Activated naive CD4-positive, alpha-beta T cell treated with Interleukin-2 at 50 U/mL for 16 hours (primary cell): ENCODE results near the gene ZNF536.
"Not testable (repeated sequence)": the region's sequence is repeated elsewhere in the genome, so short reads cannot be mapped to it uniquely, and the experiment has no call there.

Source experiments
- DNase-seq: peaks from one replicate; pipeline ENCODE4 v3.0.0-alpha.2; 2020

The ZNF536 gene

DNA sequence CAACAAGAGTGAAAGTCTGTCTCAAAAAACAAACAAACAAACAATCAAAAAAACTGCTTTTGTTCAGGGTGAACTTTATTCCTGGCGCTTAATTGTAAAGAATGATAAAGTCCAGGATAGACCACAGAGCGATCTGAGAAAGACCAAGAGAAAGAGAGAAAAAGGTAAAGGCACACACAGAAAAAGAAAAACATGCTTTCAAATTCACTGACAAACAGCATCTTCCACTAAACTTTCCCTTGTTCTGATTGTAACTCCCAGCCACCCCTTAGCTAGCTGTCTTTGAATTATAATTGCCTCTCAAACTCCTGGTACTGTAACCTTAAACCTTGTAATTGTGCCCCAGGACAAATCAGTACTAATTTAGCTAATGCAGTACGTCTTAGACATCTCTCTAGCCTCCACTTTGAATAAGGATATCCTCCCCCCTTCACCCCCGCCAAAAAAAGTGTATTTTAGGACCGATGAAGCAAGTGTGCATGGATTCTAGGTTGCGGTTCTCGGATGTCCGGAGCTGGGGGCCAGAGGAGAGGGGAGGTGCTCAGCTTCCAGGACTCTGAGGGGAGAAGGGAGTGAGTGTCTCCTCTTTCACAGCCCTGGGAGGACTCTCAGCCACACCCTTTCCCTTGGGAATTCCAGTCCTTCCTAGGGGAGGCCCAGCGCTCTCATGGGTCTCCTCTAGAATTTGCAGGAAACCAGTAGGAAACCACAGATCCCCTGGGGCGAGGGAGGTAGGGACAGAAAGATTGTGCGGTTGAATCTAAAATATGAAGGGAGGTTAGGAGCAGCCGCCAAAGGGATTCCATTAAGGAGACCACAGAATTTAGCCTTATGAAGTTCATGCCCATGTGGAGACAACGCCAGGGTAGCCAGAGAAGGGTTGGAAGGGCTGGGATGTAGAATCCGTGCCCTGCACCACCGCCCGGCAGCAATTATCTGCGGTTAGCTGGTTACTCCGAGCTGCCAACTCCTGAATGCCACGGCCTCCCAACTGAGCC is 19.7 kb downstream of the ZNF536 start:
- DNase-seq = no peak

DNA sequence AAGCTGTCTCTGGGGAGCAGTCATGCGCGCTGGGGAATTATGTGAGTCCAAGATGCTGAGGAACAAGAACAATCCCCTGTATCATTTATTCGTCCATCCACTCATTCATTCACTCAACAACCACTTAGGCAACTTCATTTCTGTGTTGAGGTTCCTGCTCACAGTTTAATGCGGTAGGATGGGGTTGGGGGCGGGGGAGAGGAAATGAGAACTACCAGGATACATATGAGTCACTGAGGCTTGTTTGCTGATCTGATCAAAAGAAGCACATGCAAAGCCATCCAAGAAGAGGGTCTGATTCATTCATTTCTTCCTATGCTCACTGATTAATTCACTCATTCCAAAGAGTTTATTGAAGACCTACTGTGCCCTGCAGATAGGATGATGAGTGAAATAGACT is 20.9 kb downstream of the ZNF536 start:
- DNase-seq = no peak

DNA sequence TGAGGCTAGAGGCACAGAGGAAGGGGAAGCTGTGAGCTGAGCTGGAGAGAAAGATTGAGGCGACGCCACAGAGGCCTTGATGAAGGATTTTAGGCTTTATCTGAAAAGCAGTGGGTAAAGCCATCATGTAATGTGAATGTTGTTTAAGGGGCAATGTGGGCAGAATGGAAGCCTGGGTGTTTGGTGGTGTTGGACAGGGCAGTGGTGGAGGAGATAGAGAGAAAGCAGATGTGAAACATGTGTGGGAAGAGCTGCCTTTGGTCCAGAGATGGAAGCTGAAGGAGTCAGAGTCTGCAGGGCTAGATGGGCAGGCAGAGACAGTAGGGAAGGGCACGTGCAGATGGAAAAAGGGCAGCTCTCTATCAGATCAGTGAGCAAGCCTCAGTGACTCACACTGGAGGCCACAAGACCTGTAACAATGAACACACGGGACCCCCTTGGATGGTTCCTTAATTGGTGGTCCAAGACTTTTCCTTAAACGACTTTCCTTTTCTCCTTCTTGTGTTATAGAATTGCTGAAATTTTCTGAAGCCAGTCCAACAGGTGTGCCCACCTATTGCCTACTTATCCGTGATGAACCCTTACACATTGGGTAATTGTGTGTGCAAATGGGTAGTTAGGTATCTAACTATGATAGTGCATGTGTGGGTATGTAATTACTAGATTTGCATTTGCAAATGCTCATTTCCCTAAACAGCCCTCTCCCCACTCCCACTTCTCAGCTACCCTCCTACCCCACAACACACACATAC is 21.7 kb downstream of the ZNF536 start:
- DNase-seq = no peak

DNA sequence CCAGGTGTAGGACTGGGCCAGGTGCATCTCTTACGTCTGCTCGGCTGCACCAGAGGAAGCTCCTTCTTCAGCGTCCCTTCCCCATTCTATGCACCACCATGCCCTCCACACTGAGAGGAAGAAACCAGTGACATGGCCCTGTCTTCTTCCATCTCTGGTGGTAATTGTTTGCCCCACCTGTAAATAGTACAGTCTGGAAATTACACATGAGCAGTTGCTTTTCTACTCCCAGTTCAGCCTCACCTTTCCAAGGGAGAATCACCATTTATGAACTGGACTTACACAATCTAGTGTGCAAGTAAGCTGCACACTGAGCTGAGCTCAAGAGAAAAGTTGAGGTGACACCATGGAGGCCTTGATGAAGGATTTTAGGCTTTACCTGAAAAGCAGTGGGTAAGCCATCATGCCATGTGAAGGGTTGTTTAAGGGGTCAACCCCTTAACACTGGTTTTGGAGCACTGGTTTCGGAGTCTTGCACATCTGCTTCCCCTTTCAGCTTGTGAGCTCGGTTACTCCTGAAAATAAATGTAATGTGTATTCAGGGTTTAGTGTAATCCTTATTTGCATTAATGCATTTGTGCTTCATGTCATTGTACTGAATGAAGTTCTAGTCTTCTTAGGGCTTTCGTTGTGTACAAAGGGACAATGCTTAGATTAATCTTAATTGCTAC is 22.4 kb downstream of the ZNF536 start:
- DNase-seq = no peak

DNA sequence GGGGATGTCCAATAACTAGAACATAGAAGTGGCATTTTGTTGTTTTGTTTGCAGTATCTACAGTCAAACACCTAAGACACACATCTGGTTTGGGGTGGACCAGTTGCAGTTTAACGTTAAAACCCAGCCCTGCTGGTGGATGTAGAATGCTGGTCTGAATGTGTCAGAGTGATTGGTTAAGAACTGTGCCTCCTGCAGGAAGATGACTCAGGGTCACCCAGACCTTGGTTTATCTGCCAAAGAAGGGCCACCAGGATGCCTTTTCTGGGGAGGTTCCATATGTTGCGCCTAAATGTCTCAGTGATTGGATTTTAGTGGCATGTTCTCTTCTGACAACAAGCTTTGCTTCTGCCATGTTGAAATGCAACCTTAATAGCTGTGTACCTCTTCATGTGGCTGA is 23.1 kb downstream of the ZNF536 start:
- DNase-seq = no peak

DNA sequence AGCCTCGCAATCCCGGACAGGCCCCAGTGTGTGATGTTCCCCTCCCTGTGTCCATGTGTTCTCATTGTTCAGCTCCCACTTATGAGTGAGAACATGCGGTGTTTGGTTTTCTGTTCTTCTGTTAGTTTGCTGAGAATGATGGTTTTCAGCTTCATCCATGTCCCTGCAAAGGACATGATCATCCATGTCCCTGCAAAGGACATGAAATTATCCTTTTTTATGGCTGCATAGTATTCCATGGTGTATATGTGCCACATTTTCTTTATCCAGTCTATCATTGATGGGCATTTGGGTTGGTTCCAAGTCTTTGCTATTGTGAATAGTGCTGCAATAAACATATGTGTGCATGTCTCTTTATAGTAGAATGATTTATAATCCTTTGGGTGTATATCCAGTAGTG is 26.4 kb downstream of the ZNF536 start:
- DNase-seq = not testable (repeated sequence)

DNA sequence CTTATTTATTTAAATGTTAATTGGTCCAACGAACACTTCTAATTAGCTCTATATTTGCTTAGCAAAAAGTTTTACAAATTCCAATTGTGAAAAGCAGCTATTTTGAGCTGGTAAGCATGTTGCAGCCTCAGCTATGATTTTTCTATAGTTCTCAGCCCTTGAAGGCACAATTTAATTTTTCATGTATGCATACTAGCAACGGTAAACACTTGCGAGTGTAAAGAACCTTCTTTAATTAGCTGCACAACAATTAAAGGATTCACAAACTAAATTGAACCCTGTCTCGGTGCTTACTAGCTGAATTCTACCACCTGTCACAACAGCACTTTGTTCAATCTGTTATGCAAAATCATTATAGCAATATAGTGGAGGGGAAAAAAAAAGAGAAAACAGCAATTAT is 29.8 kb downstream of the ZNF536 start:
- no peak for DNase-seq

DNA sequence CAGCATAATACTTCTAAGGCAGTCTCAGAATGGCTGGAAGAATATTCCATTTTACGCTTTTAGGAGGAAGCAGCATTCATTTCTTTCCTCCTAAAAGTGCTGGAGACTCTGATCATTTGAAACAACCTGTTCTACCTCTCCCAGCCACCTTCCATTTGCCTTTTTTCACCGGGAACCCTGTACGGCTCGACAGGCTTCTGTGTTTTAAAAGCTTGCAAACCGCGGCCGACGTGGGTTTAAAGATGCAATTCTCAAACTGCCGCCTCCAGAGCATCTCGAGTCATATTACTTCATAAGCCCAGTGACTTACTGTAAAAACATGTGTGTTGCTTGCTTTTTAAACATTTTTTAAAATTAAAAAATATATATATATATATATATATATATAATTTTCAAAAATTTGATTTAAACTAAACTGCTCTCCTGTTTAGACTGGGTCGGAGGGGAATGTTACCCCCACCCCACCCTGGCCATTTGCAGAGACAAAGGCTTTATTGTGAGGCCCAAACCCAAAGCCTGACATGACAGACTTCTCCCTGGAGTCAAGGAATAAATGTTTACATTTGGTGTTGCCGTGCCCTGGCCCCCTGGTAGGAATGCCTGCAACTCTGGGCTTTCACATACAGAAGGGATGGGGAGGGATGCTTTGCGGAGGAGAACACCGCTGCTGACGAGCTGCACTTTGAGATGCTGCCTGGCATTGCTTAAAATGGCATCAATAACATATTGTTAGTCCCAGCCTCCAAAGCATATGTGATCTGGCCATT is 30.4 kb downstream of the ZNF536 start:
- DNase-seq = no peak

DNA sequence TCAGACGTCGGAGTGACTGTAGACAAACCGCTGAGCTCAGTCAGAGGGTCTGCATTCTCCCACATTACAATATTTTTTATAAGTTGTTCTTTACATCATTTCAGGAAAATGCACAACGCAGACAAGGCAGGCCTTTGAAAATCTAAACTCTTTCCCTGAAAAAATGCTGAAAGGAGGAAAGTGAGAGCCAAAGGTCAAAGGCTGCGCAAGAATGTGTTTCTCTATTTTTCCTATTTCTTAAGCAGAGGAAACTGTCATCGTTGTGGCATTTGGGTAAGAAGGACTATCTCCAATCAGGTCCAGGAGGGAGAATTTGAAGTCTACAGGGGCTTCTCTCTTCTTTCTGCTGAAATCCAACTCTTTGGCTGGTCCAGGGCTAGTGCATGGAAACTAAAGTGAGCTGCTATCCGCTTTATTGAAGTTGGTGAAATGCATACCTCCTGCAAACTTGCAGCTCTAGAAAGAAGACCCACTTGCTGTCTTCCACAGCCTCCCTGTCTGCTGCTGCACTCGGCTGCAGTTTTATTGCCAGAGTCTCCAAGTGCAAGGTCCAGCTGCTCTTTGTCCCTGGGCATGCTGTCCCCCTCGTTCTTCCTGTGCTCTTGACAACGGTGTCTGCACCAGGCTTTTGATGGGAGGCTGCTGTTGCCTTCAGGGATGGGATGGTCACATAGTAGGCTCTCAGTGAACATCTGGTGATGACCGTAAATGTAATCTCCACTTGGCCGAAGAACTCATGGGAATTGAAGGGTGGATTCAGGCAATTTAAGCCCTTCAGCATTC is 31.2 kb downstream of the ZNF536 start:
- no peak for DNase-seq

DNA sequence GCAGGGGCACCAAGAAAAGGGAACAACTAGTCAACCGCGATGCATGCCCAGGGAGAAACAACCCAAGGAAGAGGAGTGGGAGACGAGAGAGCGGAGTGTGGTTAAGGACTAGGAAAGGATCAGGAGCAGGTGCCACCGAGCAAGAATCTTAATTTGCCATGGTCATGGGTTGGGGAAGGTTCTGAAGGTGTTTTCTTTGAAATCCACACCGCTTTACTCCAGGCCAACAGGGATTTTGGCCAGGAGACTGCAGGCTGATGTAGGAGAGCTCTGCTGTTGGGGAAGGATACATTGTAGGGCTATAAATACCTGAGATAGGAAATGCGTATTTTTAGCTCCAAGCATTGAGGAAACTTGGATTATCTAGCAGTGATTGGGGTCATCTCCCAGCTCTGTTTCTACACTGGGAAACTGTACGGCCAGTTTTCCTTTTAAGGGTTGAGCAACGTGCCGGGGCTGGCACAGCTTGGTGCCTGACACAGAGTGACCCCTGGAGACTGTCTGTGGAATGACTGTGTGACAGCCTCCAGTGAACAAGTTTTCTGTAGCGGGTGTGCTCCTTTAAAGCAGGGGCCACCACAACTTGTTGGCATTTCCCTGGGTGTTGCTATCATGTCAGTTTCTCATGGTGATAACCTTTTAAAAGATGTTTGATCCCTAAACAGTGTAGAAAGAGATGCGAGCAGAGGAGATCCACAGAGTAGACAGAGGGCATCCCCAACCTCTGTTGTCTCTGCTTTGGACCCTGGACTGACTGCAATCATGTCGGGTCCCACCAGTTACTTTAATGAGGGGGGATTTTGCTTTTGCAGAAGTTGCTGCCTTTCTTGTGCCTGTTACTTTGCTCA is 34.3 kb downstream of the ZNF536 start:
- no peak for DNase-seq

DNA sequence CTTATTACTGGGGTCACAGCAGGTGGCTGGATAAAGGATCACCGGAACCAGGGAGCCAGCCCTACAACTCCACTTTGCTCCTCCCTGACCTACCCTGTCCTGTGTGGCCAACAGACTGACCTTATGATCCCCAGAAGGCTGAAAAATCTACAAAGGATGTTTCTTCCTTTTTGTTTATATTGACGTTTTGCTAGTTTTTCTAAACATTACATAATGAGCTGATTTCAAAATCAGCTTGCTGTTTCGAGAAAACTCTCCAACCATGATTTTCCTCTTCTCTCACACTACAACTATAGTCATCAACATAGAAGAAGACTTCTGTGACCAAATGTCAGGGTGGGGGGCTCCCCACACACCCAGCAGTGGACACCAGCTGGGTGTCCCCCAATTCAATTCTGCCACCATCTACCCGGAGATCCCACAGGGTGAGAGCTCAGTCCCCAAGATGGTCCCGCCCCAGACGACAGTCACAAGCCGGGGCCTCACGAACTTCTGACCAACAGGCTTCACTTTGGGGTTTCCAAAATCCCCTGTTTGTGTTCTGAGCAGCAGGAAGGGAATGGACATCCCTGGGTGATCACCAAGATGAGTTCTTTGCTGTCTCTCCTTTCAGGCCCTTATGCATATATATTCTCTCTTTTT is 35.0 kb downstream of the ZNF536 start:
- DNase-seq = no peak

DNA sequence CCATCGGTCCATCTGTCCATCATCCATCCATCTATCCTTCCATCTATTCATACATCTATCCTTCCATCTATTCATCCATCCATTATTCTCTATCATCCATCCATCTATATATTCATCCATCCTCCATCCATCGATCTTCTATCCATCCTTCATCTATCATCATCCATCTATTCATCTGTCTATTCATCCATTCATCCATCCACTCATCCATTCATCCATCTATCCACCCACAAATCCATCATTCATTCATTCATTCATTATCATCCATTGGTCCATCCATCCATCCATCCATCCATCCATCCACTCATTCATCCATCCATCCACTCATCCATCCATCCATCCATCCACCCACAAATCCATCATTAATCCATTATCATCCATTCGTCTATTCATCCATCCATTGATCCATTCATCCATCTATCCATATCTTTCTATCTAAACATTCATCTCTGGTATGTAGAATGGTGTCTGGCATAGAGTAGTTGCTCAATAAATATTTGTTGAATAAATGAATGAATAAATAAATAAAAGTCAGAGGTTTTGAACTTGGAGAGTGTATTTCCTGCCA is 36.6 kb downstream of the ZNF536 start:
- DNase-seq = no peak

DNA sequence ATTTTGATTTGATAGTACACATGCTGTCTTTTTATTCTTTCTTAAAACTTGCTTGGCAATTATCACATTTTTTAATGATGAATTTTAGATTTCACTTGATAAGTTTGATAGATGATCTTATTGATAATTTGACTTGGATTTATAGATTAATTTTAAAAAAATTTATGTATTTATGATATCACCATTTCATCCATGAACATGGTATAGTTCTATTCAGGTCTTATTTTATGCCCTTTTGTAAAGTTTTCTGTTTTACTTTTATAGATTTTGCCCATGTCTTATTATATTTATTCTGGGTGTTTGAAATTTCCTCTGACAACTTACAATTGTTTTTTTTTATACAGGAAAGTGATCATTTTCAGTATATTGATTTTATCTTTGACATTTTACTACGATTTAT is 39.5 kb downstream of the ZNF536 start:
- DNase-seq = no peak

DNA sequence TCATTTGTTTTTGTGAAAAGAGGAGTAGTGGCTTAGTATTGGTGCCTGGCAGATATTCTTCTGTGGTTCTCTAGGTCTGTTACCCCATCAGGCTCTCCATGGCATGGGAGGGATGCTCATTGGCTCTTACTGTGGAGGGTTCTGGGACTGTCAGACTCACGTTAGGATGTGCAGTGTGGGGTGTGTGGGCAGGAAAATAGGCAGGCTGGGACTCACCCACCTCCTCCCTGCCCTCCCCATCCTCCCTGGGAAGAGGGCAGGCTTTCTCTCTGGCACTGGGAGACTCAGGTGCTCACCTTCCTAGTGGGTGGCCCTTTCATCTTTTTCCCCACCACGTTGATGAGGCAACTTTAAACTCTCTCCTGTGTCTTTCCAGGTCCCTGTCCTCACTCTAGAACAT is 44.2 kb downstream of the ZNF536 start:
- no peak for DNase-seq

DNA sequence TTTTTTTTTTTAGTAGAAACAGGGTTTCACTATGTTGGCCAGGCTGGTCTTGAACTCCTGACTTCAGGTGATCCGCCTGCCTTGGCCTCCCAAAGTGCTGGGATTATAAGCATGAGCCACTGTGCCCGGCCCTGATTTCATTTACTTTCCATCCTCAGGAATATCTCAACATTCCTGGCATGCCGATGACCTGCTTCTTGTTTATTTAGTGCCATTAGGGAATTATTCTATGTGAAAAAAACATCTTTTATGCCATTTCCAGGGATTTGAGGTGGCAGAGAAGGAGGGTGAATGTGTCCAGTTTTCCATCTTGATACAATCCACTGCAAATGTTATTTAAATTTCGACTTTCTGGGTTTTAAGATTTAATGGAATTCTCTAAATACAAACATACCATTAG is 45.0 kb downstream of the ZNF536 start:
- not testable (repeated sequence) for DNase-seq

DNA sequence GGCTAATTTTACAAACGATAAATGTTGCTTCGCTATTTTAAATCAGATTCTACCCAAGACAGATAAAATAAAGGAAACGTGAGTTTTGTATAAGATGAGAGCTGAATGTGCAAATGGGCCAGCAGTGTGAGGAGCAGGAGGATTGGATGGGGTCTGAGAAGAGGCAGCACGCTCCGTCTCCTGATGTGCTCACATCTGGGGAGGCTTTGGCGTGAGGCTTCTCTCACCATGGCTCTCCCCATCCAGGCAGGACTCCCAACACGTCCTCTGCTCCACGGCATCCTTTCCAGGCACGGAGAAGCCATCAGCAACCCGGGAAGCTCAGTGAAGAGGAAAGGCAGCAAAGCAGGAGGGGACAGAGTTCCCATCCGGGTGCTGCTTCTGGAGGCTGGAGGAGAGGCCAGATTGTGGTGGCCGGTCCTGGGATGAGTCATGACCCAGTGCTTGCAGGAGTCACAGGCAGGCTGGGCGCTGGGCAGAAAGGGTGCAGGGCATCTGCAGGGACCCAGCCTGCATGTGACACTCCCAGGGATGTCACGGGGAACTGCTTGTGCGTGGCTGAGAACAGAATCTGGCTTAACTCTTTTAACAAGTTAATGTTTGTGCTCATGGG is 47.5 kb downstream of the ZNF536 start:
- DNase-seq = no peak

DNA sequence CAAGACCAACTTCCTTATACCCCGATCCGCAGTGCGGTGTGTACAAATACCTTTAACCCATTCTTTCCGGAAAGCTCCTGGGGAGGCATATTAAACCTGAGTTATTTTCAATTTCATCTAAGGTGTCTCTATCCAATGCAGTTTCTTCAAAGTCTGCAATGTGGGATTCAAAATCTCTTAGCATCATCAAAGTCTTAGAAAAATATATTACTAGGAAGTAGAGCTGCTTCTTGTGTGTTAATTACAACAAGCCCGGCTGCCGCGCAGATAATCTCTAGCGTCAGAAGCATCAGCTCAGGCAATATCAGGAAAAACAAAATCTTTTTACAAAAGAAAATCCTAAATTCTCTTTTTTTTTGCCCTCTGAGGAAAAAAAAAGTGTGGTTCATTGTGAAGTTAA is 48.1 kb downstream of the ZNF536 start:
- DNase-seq = no peak

DNA sequence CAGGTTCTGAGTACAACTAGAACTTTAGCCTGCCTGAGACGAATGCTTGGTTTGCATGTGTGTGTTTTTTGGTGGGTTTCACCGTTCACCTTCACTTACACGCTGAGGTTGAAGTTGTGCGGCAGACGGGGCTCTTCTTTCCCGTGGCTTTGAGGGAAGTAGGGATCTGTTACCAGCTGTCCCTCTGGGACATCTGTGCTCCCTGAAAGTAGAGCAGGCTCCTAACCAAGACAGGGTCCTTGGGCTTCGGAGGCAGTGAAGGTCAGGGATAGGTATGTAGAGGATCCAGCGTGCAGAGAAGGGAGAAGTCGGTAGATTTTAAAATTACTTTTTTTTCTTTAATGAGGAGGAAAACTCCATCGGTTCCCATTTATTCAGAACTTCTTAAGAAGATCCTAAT is 48.7 kb downstream of the ZNF536 start:
- DNase-seq = no peak

DNA sequence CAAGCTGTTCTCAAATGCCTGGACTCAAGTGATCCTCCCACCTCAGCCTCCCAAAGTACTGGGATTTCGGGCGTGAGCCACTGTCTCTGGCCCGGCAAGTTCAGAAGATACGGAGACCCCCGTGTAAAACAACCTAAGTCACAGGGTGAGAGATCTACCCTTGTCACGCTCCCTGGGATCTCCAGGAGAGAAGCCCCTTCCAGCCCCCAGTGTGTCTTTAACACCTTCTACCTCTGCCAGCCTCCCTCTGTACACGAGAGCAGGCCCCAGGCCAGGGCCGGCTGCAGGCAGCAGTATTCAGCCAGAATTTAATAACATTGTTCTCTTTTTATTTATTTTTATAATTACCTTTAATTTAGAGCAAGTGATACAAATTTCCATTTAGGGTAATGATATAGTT is 49.4 kb downstream of the ZNF536 start:
- no peak for DNase-seq

DNA sequence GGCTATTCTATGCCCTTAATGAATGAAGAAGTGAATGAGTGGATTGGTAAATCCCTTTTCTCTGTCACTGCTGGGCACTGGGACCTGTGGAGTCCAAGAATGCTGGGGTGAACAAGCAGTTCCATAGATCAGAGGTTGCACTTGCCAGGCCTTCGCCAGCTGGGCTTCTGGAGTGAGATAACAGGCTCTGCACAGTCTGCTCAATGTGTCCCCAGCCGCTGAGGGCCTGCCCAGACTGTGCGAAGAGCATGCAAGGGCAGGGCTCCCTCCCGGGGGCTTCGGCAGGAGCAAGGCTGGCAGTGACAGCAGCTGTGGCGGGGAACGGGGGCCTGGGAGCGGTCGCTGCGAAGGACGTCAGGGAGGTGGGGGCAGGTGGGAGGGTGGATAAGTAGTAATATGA is 51.3 kb downstream of the ZNF536 start:
- no peak for DNase-seq
